Endothelial cell of umbilical vein (primary cell): Measurements from ENCODE around the gene SMCP.

Experiments
- EZH2 ChIP-seq: IDR thresholded peaks from 2 replicates; pipeline ENCODE4 v1.6.1; 2012; ENCODE audit warnings: borderline replicate concordance, low read depth, mild to moderate bottlenecking, moderate library complexity, low read length, inconsistent platforms; ENCODE audit not compliant: severe bottlenecking
- FOS ChIP-seq: IDR thresholded peaks from 2 replicates; pipeline ENCODE4 v1.6.1; 2011; ENCODE audit warnings: mild to moderate bottlenecking, low read length, moderate library complexity, borderline replicate concordance; ENCODE audit not compliant: insufficient read depth
- GATA2 ChIP-seq: IDR thresholded peaks from 2 replicates; pipeline ENCODE4 v1.7.0; 2011; ENCODE audit warnings: low read depth, mild to moderate bottlenecking, moderate library complexity, mixed read lengths, low read length; ENCODE audit not compliant: insufficient read length, insufficient read depth
- JUN ChIP-seq: IDR thresholded peaks from 2 replicates; pipeline ENCODE4 v1.6.1; 2011; ENCODE audit warnings: borderline replicate concordance, low read depth; ENCODE audit not compliant: insufficient read length, insufficient read depth
- MAX ChIP-seq: IDR thresholded peaks from 2 replicates; pipeline ENCODE4 v1.6.1; 2011; ENCODE audit not compliant: insufficient read depth, insufficient read length
- MYC ChIP-seq: IDR thresholded peaks from one replicate; pipeline ENCODE4 v1.6.1; 2011; ENCODE audit warnings: mild to moderate bottlenecking, low read depth, low read length
- POLR2A ChIP-seq: IDR thresholded peaks from 2 replicates; pipeline ENCODE4 v1.6.1; 2012; ENCODE audit warnings: low read depth, mild to moderate bottlenecking, control low read depth, low read length
- POLR2AphosphoS5 ChIP-seq: IDR thresholded peaks from 2 replicates; pipeline ENCODE4 v1.6.1; 2012; ENCODE audit warnings: low read depth, mild to moderate bottlenecking, control low read depth, low read length, moderate library complexity; ENCODE audit not compliant: insufficient read depth
- TF ChIP-seq, protein P1 (sequence below), 2 donors: IDR thresholded peaks; 1 replicate in 1 of 2; 2 replicates in 1 of 2; pipeline ENCODE4 v1.5.1; 2011; ENCODE audit warnings: low read length in 2 of 2, mild to moderate bottlenecking in 2 of 2, moderate library complexity in 2 of 2, control low read depth in 1 of 2, inconsistent platforms in 1 of 2, low read depth in 1 of 2; ENCODE audit not compliant: insufficient read depth in 1 of 2; ENCODE audit errors: extremely low read depth in 1 of 2

DNA sequence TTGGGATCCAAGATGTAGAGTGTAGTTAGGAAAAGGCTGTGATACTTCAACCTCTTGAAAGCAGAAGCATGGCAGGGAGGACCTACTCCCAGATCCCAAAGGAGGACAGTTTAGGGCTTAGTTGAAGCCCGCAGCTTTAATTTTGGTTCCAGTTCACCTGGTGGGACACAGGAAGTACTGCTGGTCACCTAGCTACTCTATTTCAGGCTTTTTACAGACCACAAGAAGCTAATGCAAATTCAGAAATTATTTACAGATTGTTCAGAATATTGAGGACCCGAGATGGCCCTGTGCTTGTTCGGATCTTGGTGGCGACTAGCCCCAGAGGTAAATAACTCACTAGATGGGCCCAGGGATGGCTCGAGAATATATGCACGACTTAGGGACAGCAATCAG, 6.4 kb upstream of the SMCP start:
- TF ChIP-seq, protein P1, sequence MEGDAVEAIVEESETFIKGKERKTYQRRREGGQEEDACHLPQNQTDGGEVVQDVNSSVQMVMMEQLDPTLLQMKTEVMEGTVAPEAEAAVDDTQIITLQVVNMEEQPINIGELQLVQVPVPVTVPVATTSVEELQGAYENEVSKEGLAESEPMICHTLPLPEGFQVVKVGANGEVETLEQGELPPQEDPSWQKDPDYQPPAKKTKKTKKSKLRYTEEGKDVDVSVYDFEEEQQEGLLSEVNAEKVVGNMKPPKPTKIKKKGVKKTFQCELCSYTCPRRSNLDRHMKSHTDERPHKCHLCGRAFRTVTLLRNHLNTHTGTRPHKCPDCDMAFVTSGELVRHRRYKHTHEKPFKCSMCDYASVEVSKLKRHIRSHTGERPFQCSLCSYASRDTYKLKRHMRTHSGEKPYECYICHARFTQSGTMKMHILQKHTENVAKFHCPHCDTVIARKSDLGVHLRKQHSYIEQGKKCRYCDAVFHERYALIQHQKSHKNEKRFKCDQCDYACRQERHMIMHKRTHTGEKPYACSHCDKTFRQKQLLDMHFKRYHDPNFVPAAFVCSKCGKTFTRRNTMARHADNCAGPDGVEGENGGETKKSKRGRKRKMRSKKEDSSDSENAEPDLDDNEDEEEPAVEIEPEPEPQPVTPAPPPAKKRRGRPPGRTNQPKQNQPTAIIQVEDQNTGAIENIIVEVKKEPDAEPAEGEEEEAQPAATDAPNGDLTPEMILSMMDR (IDR thresholded peaks at IDR 0.05; ENCODE audit: extremely low read depth in 1 of 2, insufficient read depth in 1 of 2, low read depth in 1 of 2, low read length in 2 of 2) = no peak
- no peak for TF ChIP-seq FOS
- TF ChIP-seq MAX = no peak
- no peak for TF ChIP-seq POLR2A
- no peak for TF ChIP-seq POLR2AphosphoS5
- TF ChIP-seq EZH2 = no peak
- no peak for TF ChIP-seq GATA2
- TF ChIP-seq JUN = no peak
- no peak for TF ChIP-seq MYC
